ENCODE results near the gene DLEC1.

DNA sequence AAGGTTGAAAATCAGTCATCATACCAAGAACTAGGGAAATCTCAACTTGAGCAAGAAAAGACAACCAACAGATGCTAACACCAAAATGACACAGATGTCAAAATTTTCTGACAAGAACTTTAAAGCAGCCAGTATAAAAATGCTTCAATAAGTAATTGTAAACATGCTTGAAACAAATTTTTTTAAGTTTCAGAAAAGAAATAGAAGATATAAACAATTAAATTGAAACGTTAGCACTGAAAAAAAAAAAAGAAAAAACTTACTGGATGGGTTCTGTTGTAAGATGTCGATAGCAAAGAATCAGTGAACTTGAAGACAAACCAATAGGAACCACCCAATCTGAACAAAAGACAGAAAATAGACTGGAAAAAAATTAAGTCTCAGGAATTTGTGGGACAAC is 107.5 kb downstream of the DLEC1 start:
- TF ChIP-seq ZNF274 (IDR thresholded peaks at IDR 0.05; ENCODE audit: low read depth, low read length) (no peak), SUZ12 (IDR thresholded peaks at IDR 0.05; ENCODE audit: extremely low read depth, insufficient read depth, insufficient read length) (no peak)

Measured in NT2/D1 (cell line).